ENCODE results near the gene ZC3H18.

ZC3H18 gene

GRCh38 chr16:88580371-88580770, 10.2 kb downstream of the ZC3H18 start (continued):
- no peak for TF ChIP-seq TSHZ2 (CRISPR knock-in tag; IDR thresholded peaks at IDR 0.05)
- no peak for TF ChIP-seq ZNF8 (CRISPR knock-in tag; IDR thresholded peaks at IDR 0.05)
- TF ChIP-seq TOX (CRISPR knock-in tag; IDR thresholded peaks at IDR 0.05; ENCODE audit: borderline replicate concordance): no peak

- TF ChIP-seq CREB5 (CRISPR knock-in tag; IDR thresholded peaks at IDR 0.05; ENCODE audit: low read depth) (no peak), ESRRG (CRISPR knock-in tag; IDR thresholded peaks at IDR 0.05) (no peak), POU6F1 (CRISPR knock-in tag; IDR thresholded peaks at IDR 0.05; ENCODE audit: borderline replicate concordance, low read depth) (no peak), ZNF70 (CRISPR knock-in tag; IDR thresholded peaks at IDR 0.05) (no peak), PATZ1 (CRISPR knock-in tag; IDR thresholded peaks at IDR 0.05; ENCODE audit: borderline replicate concordance) (no peak), GLIS3 (CRISPR knock-in tag; IDR thresholded peaks at IDR 0.05) (no peak), SNAI2 (CRISPR knock-in tag; IDR thresholded peaks at IDR 0.05) (no peak), ARNTL (CRISPR knock-in tag; IDR thresholded peaks at IDR 0.05; ENCODE audit: borderline replicate concordance, low read depth) (no peak), ZNF565 (CRISPR knock-in tag; conservative IDR thresholded peaks at IDR 0.05; ENCODE audit: low read depth) (no peak), ZC3H10 (CRISPR knock-in tag; IDR thresholded peaks at IDR 0.05) (no peak)
- ATAC-seq: no peak
These were observed 10.8 kb downstream of the ZC3H18 start for GRCh38 chr16:88581033-88581432.

GRCh38 chr16:88582912-88583575, 12.8 kb downstream of the ZC3H18 start:
- ATAC-seq: no peak
- TF ChIP-seq SNAI2 (CRISPR knock-in tag; IDR thresholded peaks at IDR 0.05) (no peak), ZFP30 (CRISPR knock-in tag; IDR thresholded peaks at IDR 0.05) (no peak)

GRCh38 chr16:88584676-88585075, 14.5 kb downstream of the ZC3H18 start:
- TF ChIP-seq OSR1 (CRISPR knock-in tag; IDR thresholded peaks at IDR 0.05): no peak
- TF ChIP-seq RARB (CRISPR knock-in tag; IDR thresholded peaks at IDR 0.05): no peak
- TF ChIP-seq PPARA (CRISPR knock-in tag; IDR thresholded peaks at IDR 0.05; ENCODE audit: borderline replicate concordance): no peak
- no peak for TF ChIP-seq TSHZ2 (CRISPR knock-in tag; IDR thresholded peaks at IDR 0.05)
- TF ChIP-seq ZC3H10 (CRISPR knock-in tag; IDR thresholded peaks at IDR 0.05): no peak
- TF ChIP-seq ESRRG (CRISPR knock-in tag; IDR thresholded peaks at IDR 0.05): no peak
- TF ChIP-seq ZFP3 (CRISPR knock-in tag; IDR thresholded peaks at IDR 0.05): no peak
- no peak for TF ChIP-seq CSDC2 (CRISPR knock-in tag; IDR thresholded peaks at IDR 0.05)
- TF ChIP-seq CREB5 (CRISPR knock-in tag; IDR thresholded peaks at IDR 0.05; ENCODE audit: low read depth): no peak
- TF ChIP-seq ARNTL (CRISPR knock-in tag; IDR thresholded peaks at IDR 0.05; ENCODE audit: borderline replicate concordance, low read depth): no peak
- TF ChIP-seq SNAI2 (CRISPR knock-in tag; IDR thresholded peaks at IDR 0.05): no peak
- no peak for TF ChIP-seq GLIS3 (CRISPR knock-in tag; IDR thresholded peaks at IDR 0.05)
- no peak for TF ChIP-seq CSRNP3 (CRISPR knock-in tag; IDR thresholded peaks at IDR 0.05)
- no peak for TF ChIP-seq ZNF8 (CRISPR knock-in tag; IDR thresholded peaks at IDR 0.05)
- TF ChIP-seq ZFP30 (CRISPR knock-in tag; IDR thresholded peaks at IDR 0.05): no peak
- TF ChIP-seq TCF4 (CRISPR knock-in tag; IDR thresholded peaks at IDR 0.05; ENCODE audit: borderline replicate concordance): no peak
- TF ChIP-seq TOX (CRISPR knock-in tag; IDR thresholded peaks at IDR 0.05; ENCODE audit: borderline replicate concordance): no peak
- no peak for TF ChIP-seq ZNF70 (CRISPR knock-in tag; IDR thresholded peaks at IDR 0.05)
- TF ChIP-seq BACH2 (CRISPR knock-in tag; IDR thresholded peaks at IDR 0.05; ENCODE audit: borderline replicate concordance): no peak
- no peak for ATAC-seq

Measured in SK-N-SH treated with all-trans-retinoic acid at 6 μM for 48 hours (cell line).